T1000 (cell line): ENCODE measurements around the gene PLEKHA7.
A peak's percentile ranks its signal among the peaks of the same experiment; 100 is the strongest.

ENCODE experiments used
- DNase-seq: peaks from one replicate; lab custom pipeline; 2025; ENCODE audit warnings: mixed read lengths; lab: John Stamatoyannopoulos, UW

PLEKHA7 gene

DNA sequence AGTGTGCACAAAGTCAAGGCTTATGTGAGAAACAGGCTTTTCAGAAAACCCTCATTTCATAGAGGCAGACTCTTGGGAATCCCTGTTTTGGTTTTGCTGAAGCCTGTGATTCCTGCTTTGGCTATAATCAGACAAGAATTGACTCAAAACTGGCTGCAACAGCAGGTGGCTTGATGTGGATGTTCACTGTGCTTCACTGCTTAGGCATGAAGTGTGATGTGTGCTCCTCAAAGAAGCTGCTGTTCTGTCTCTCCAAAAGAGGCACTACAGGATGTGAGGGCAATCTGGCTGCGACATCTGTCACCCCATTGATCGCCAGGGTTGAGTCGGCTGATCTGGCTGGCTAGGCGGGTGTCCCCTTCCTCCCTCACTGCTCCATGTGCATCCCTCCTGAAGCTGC, 172.2 kb downstream of the PLEKHA7 start:
- DNase-seq = no peak

DNA sequence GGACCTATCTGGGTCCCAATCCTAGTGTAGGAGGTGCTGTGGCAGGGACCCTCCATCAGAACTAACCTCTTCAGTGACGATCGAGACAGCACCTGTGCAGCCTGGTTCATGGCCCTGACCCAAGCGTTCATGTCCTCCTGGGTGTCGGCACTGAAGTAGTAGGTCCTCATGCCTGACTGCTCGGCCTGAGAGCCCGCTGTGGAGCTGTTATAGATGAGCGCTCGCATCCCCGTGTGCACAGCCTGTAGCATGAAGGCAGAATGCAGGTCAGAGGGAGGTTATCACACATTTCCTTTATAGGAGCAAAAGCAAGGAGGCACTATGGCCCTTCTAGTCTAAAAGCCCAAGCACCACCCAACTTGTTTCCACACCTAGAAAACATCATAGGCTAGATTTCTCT, 172.7 kb downstream of the PLEKHA7 start:
- DNase-seq = no peak

- no peak for DNase-seq
Measured at GRCh38 chr11:16840951-16841350, 173.3 kb downstream of the PLEKHA7 start.

DNA sequence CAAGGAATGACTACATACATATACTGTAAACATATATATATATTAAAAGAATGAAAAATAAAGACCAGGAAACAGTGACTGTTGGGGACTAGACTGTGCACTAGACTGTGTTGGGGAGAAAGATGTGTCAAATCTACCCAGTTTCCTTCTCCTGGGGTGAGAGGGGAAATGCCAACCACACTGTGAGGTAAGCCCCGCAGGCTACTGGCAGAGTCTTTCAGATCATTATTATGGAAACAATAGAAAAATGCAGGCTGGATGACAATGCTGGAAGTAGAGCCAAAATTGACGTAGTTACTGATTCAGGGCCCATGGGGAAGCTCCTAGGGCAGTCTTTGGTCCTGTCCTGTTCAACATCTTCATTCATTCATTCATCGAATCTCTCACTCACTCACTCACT, 174.4 kb downstream of the PLEKHA7 start:
- no peak for DNase-seq

GRCh38 chr11:16834384-16834783, 179.8 kb downstream of the PLEKHA7 start:
- no peak for DNase-seq

- no peak for DNase-seq
Measured at GRCh38 chr11:16833026-16833425, 181.2 kb downstream of the PLEKHA7 start.

DNA sequence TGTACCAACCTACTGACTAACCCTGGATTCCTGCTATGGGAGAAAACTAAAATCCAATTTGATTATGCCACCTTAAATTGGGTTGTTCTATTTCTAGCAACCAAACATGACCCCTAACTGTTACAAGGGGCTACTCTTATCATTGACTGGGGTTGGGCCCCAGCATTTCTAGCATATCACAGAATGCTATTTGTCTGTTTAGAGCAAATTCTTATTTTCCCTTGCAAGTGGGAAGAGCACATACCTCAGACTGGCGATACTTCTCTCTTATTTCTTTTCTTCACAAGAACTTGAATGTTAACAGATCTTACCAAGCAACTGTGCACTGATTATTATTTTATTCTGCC, 182.0 kb downstream of the PLEKHA7 start:
- no peak for DNase-seq

DNA sequence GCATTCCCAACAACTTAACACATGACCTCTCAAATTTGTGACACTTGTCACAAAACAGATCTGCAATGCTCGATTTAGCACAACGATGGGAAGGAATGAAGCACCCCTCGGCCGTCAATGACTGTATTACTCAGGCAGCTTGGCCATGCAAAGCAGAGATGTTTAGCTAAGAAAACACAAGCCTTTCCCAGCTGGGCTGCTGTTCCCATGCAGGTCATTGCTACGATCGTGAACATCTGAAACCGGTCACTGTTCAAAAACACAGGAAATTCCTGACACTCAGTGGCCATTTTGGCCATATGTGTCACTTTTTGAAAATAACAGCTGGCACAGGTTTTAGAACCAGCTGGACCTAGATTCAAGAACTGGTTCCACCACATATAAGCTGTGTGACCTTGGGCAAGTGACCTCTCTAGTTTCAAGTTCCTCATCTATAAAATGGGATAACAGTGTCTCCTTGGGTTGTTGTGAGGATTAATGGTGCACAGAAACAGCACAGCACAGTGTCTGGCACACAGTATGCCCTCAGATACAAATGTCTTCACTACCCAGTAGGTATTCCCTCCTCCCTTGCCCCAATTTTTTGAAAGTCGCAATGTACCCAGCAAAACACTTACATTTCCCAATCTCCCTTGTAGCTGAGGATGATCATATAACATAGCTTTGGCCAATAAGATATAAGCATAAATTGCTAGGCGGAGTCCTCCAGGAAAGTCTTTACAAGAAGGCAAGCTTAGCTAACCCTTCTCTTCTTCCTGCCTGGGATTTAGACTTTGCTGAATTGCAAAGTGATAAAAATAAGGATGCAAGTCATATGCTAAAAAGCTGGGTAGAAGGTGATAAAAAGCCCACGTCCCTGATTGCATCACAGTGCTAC, 182.7 kb downstream of the PLEKHA7 start:
- no peak for DNase-seq

GRCh38 chr11:16827139-16827538, 187.1 kb downstream of the PLEKHA7 start:
- DNase-seq = no peak

- DNase-seq = no peak
Measured at GRCh38 chr11:16825968-16826367, 188.2 kb downstream of the PLEKHA7 start.

DNA sequence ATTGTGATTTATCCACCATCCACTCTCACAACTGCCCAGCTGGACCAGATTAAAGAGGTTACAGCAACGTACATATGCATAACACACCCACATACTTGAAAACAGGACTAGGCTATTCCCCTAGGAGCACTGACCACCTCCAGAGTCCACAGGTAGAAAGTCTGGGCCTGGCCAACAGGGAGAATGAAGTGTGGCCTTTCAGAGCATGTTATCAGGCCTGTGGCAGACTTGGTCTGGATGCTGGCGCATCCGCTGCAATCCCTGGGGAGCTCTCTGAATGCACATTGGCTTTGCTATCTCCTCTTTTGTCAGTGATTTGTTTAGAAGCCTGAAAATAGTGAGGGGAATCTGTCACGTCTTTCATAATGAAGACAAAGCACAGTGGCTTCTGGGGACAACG, 189.1 kb downstream of the PLEKHA7 start:
- DNase-seq = no peak

DNA sequence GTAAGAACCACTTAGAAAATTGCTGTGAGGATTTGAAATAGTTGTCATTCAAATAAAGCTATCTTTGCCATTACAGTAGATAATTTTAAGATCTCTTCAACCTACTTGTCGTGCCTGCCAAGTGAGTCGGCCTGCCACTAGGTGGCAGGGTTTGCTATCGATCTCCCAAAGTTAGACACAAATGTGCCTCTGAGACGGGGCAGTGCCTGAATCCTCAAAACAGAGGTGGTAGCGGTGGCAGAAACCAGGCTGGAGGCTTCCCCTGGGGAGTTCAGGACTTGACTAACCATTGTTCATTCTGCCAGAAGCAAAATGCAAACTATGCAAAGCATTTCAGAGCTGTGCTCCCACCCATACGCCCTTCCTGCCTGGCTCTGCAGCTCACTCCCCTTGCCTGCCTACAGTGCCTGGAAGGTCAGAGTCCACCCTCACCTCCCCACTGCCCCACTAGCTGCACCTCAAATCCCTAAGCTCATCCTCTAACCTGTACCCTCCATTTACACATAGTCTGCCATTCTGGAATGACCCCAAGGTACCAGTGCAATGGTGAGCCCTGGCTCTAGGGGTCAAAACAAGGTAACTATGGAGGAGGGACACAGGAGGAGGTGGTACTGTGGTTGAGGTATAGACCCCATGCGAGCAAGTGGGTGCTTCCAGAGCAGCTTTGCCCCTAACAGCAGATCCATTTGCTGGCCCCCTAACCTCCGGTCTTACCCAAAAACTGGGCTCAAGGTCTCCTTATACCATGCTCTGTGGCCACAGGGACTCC, 193.7 kb downstream of the PLEKHA7 start:
- peak; percentile 74 for DNase-seq

- no peak for DNase-seq
Measured at GRCh38 chr11:16818284-16818683, 195.9 kb downstream of the PLEKHA7 start.

GRCh38 chr11:16817351-16817750, 196.9 kb downstream of the PLEKHA7 start:
- DNase-seq = no peak

DNA sequence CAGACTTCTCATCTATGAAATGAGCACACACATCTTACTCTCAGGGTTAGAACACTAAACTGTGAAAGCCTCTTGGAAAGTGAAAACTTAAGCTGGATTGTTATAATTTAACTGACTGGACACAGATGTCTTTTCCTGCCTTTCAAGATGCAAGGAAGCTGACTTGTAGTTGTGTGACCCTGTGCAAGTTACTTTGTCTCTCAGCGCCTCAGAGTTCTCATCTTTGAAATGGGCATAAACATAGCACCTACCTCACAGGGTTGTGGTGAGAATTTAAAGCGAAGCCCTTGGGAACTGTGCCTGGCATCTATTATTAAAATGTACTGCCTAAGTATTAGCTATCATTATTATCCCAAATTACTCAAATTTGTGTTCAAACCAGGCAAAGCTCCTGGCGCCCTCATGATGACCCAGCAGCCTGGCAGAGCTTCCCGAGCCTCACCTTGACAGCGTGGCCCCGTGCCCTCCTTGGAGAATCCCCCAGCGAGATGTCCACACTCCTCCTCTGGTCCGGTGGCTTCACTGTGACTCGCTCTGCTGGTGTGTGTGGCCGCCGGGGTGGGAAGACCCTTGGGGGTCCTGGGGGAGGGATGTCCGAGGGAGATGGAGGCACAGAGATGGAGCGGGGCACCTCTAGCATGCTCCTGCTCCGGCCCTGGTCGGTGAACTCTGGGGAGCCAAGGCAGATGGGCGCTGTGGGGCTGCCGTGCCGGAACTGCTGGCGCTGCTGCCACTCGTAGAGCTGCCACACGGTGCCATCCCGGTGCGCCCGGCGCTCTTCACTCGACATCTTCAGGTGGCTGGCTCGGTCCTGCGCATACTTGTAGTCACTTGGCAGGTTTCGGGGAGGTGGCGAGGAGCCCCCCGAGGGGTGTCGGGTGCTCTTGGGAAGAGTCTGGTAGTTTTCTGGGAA, 197.6 kb downstream of the PLEKHA7 start:
- no peak for DNase-seq

- no peak for DNase-seq
Measured at GRCh38 chr11:16815047-16815767, 199.0 kb downstream of the PLEKHA7 start.

DNA sequence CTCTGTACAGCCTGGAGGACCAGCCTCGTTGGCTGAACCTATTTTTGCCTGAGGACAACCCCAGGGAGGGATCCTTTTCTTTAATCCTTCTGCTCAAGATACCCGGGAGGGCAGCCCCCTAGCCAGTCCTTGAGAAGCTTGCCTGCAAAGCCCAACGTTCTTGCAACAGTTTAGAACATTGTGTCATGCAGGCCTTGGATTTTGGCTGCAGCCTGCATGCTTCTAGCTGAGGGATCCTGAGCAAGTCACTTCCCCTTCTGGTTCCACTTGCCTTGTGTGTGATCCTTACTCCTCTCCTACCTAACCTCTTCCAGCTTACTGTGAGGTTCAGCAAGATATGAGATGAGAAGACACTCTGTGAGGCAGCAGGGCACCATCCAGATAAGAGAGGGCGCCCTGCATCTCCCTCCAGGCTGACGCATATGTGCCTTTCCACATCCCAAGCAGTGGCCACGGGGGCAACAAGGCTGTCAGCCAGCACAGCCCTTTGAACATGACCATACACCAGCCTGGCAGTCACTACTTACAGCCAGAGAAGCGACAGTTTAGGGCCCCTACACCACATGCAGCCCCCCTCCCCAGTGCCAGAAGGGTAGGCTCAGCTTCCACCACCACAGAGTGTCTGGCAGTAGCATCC, 199.7 kb downstream of the PLEKHA7 start:
- no peak for DNase-seq

GRCh38 chr11:16813126-16813525, 201.1 kb downstream of the PLEKHA7 start:
- DNase-seq = no peak

DNA sequence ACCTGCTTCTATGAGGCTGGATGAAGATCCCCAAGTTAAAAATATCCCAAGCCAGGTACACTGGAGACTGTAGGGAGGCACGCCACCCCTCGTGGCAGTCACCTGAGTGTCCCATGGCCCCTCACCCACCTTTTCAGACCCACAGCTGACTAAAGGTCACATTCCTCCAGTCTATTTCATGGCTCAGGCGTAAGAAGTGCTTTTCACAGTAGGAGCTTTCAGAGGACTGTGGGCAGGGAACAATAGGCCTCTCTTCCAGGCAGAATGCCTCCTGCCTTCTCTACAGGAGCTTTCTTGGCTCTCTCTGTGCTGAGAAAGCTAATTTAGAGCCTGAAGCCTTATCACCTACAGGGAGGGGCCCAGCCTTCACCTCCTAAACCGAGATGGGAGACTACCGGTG, 201.9 kb downstream of the PLEKHA7 start:
- DNase-seq = no peak

DNA sequence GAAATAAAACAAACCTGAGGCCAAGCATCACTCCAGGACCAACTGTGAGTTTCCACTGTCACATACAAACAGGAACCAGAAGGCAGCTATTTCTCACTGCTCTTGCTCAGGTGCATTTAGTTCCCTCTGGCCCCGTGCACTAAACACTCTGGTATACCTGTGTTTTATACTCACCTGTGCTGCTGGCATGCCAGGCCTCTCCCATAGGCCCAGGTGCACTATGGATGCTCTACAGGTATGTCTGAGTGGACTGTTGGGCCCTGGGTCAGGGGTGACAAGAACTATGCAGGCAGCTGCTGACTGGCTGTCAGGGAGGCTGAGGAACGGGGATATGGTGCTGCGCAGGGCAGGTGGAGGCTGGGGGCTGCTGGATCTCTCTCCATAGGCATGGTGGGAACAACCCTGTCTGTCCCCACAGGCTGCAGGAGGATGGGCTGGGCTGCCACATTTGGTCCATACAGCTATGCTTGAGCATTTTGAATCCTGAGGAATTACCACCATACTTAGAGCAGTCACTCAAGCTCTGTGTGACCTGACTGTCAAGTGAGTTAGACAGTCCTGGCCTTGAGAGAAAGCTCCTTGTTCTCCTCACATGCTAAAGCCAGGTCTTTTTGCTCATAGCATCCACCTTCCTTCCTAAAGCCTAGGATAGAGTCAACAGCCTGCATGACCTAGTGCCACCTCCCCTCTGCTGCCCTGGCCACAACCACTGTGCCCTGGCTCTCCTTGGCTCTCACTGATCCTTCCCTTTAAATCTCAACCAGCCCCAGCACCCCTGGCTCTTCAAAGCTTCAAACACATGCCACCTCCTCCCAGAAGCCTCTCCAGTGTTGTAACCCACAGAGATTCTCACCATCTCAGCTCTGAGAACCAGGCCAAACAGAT, 202.8 kb downstream of the PLEKHA7 start:
- no peak for DNase-seq
